H1 (cell line): ENCODE results near the gene THAP4. TPM values are rescaled to one million over a fixed set of nuclear protein-coding genes. Genes with fewer than 3 reads are reported as not detected.

ENCODE experiments used
- ASH2L ChIP-seq: fragments of 200-600, 300-600 bp; sonication (generic); IDR thresholded peaks from one replicate; pipeline ENCODE4 v1.7.1; 2017; ENCODE audit warnings: low read length
- BRCA1 ChIP-seq: IDR thresholded peaks from 2 replicates; pipeline ENCODE4 v1.6.1; 2012; ENCODE audit warnings: low read depth, low read length, improper control_type of control experiment
- CHD1 ChIP-seq: IDR thresholded peaks from 2 replicates; pipeline ENCODE4 v1.6.1; 2012; ENCODE audit warnings: low read depth, low read length, improper control_type of control experiment
- CTCF ChIP-seq, 3 experiments: IDR thresholded peaks; 1 replicate in 2 of 3; 2 replicates in 1 of 3; pipeline versions ENCODE4 v1.5.1 to v1.6.1; 2011; ENCODE audit warnings: low read length in 3 of 3, mild to moderate bottlenecking in 3 of 3, inconsistent platforms in 2 of 3, low read depth in 1 of 3, moderate library complexity in 1 of 3; ENCODE audit not compliant: insufficient read depth in 1 of 3; ENCODE audit errors: control extremely low read depth in 1 of 3
- EZH2 ChIP-seq: fragments of 200-600 bp; sonication (generic); IDR thresholded peaks from 2 replicates; pipeline ENCODE4 v1.7.1; 2012; ENCODE audit warnings: low read depth, mild to moderate bottlenecking, moderate library complexity, low read length, inconsistent platforms; ENCODE audit not compliant: severe bottlenecking
- JUN ChIP-seq: IDR thresholded peaks from 2 replicates; pipeline ENCODE4 v1.6.1; 2011; ENCODE audit warnings: low read depth, mild to moderate bottlenecking, improper control_type of control experiment, low read length
- KDM1A ChIP-seq: fragments of 200-600, 300-600 bp; sonication (generic); IDR thresholded peaks from 2 replicates; pipeline ENCODE4 v1.7.1; 2016; ENCODE audit warnings: mild to moderate bottlenecking, low read length, borderline replicate concordance
- KDM5A ChIP-seq: fragments of 200-600 bp; IDR thresholded peaks from 2 replicates; pipeline ENCODE4 v1.7.1; 2012; ENCODE audit warnings: mild to moderate bottlenecking, low read length, inconsistent platforms, mixed read lengths
- MAFK ChIP-seq: IDR thresholded peaks from 2 replicates; pipeline ENCODE4 v1.6.1; 2012; ENCODE audit warnings: low read depth, mild to moderate bottlenecking, improper control_type of control experiment, low read length
- SIN3A ChIP-seq, 2 experiments: IDR thresholded peaks in 1 of 2; conservative IDR thresholded peaks in 1 of 2; 2 replicates each; pipeline ENCODE4 v1.6.1; 2011 to 2012; ENCODE audit warnings: low read length in 2 of 2, improper control_type of control experiment in 1 of 2, low read depth in 1 of 2, mild to moderate bottlenecking in 1 of 2
- SP1 ChIP-seq: IDR thresholded peaks from 2 replicates; pipeline ENCODE4 v1.6.1; 2011; ENCODE audit warnings: low read depth, low read length
- TBP ChIP-seq: IDR thresholded peaks from 2 replicates; pipeline ENCODE4 v1.6.1; 2011; ENCODE audit warnings: low read depth, low read length, improper control_type of control experiment
- TCF12 ChIP-seq: IDR thresholded peaks from 2 replicates; pipeline ENCODE4 v1.6.1; 2011; ENCODE audit warnings: low read depth, mild to moderate bottlenecking, low read length
- polyA plus RNA-seq, 7 experiments: library from polyadenylated mRNA; depleted of rRNA in 3 of 7; stranded (reverse) in 5 of 7; unstranded in 2 of 7; fragments of >200 nt in 5 of 7; fragments of 200-250 nt in 2 of 7; gene quantifications; 1 replicate in 5 of 7; 2 replicates in 1 of 7; 4 replicates in 1 of 7; pipeline versions ENCODE4 v1.2.1 to v1.2.3, GENCODE V29; 2011 to 2013; ENCODE audit warnings: missing spikeins in 2 of 7, mixed read lengths in 2 of 7
- total RNA-seq: library from RNA; stranded (reverse); fragmentation: NEBNext Ultra II Directional; extraction: Animal tissue kit (Norgen Biotek cat#: 25700); gene quantifications from 2 replicates; pipeline ENCODE4 v1.2.1, GENCODE V29; 2021

The THAP4 gene
- total and polyA plus RNA-seq, 2 of the 8 experiments (the other 6 are each of a cell fraction or from before 2014, with no cell fraction given) = 78.9 to 83.6 TPM

DNA sequence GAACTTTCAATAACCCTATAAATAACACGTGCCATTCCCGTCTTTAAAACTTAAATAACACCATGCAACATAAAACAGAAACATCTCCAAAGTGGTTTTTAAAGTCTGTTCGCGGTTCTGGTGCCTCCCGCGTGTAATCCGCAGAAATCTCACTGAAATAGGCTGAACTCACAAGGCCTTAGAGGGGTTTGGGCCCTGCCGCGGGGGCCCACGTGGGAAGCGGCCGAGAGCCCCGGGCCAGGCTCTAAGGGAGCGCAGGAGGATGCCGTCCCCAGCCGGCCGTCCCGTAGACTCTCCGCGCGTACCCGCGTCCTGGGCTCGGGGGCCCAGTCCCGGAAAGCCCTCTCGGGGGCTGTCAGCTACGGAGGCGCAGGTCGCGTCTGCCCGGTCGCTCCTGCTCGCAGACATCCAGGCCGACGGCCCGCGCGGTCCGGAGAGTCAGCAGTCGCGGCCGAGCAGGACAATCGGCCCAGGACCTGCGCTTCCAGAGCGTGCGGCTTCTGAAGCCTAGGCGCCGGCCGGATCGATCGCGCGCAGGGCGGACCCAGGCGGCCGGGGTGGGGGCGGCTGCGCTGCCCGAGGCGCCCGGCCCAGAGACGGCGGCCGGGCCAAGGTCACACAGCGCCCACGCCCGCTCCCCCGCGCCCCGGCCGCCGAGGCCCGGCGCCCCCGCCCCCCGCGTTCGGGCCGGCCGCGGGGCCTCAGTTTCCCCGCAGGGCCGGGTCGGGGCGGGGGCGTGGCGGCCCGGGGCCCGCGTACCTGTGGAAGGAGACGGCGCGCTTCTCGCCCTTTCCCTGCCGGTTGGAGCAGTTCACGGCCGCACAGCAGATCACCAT is 558 bp downstream of the THAP4 start (continued):
- no peak for TF ChIP-seq CTCF (IDR thresholded peaks at IDR 0.05; ENCODE audit: control extremely low read depth in 1 of 3, insufficient read depth in 1 of 3, low read depth in 1 of 3, low read length in 3 of 3)
- no peak for TF ChIP-seq CHD1
- no peak for TF ChIP-seq SIN3A (conservative IDR thresholded peaks at IDR 0.05 in 1 of 2, IDR thresholded peaks at IDR 0.05 in 1 of 2; ENCODE audit: low read depth in 1 of 2, low read length in 2 of 2)
- TF ChIP-seq MAFK = no peak
- peak; percentile 66 for TF ChIP-seq ASH2L
- no peak for TF ChIP-seq KDM1A
- no peak for TF ChIP-seq JUN
- no peak for TF ChIP-seq SP1
- no peak for TF ChIP-seq EZH2
- no peak for TF ChIP-seq BRCA1
- TF ChIP-seq TCF12 = no peak
- no peak for TF ChIP-seq TBP
- no peak for TF ChIP-seq KDM5A
